Measurements from ENCODE around the gene MAD1L1. TPM values are rescaled to one million over a fixed set of nuclear protein-coding genes. Genes with fewer than 3 reads are reported as not detected.

The MAD1L1 gene
- total and polyA plus RNA-seq, 2 donors (not counting 3 experiments of a cell fraction or from before 2014, with no cell fraction given): 34.1 to 42.3 TPM

GRCh38 chr7:2220954-2221353 lies 11.8 kb downstream of the MAD1L1 start:
- H2AFZ ChIP-seq (ENCODE audit: low read depth, low read length): no peak overlapping the region
- dilution Hi-C loops (cut with MboI; ENCODE audit: extremely low pct_ligation_motif_present, low sequenced_read_pairs): no loop called here
- CTCF ChIA-PET: no interaction called here

More at GRCh38 chr7:2220954-2221353, 11.8 kb downstream of the MAD1L1 start:
- Histone ChIP-seq H4K20me1 (replicated peaks; ENCODE audit: control insufficient read depth, extremely low read depth, insufficient read depth, low read length) (no peaks in the 10 kb centered on the region), H3K9me3 (replicated peaks; ENCODE audit: control insufficient read depth, insufficient read depth, low read length) (no peaks in the 10 kb centered on the region), H3K9ac (replicated peaks; ENCODE audit: extremely low read depth, insufficient read depth, low read length) (no peak overlapping the region), H3K4me3 (replicated peaks in 1 of 3; ENCODE audit: insufficient read depth in 1 of 3, low read depth in 1 of 3, low read length in 3 of 3) (no peak overlapping the region), H3K36me3 (ENCODE audit: control insufficient read depth in 2 of 2, extremely low read depth in 1 of 2, insufficient read depth in 2 of 2, low read length in 2 of 2) (peaks cover 10 to 49% of the 10 kb centered on the region in 2 experiments), H3K4me1 (ENCODE audit: control insufficient read depth, extremely low read depth, insufficient read depth, low read length) (no peaks in the 10 kb centered on the region), H3K79me2 (ENCODE audit: control insufficient read depth, insufficient read depth, low read length) (no peaks in the 10 kb centered on the region), H3K27me3 (ENCODE audit: control insufficient read depth in 2 of 2, insufficient read depth in 2 of 2, low read length in 2 of 2) (no peaks in the 10 kb centered on the region), H3K27ac (ENCODE audit: insufficient read depth, low read depth, low read length) (no peak overlapping the region), H3K9me1 (replicated peaks; ENCODE audit: control insufficient read depth, extremely low read depth, insufficient read depth, low read length) (no peaks in the 10 kb centered on the region), H3K4me2 (ENCODE audit: insufficient read depth, low read length) (no peak overlapping the region)
- TF ChIP-seq POLR2AphosphoS5 (IDR thresholded peaks at IDR 0.05; ENCODE audit: insufficient read depth, low read depth, low read length): no peak
- TF ChIP-seq, protein P1, sequence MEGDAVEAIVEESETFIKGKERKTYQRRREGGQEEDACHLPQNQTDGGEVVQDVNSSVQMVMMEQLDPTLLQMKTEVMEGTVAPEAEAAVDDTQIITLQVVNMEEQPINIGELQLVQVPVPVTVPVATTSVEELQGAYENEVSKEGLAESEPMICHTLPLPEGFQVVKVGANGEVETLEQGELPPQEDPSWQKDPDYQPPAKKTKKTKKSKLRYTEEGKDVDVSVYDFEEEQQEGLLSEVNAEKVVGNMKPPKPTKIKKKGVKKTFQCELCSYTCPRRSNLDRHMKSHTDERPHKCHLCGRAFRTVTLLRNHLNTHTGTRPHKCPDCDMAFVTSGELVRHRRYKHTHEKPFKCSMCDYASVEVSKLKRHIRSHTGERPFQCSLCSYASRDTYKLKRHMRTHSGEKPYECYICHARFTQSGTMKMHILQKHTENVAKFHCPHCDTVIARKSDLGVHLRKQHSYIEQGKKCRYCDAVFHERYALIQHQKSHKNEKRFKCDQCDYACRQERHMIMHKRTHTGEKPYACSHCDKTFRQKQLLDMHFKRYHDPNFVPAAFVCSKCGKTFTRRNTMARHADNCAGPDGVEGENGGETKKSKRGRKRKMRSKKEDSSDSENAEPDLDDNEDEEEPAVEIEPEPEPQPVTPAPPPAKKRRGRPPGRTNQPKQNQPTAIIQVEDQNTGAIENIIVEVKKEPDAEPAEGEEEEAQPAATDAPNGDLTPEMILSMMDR (IDR thresholded peaks at IDR 0.05; ENCODE audit: extremely low read depth in 1 of 2, insufficient read depth in 1 of 2, low read depth in 1 of 2, low read length in 2 of 2): no peak
- no peak for TF ChIP-seq GATA2 (IDR thresholded peaks at IDR 0.05; ENCODE audit: insufficient read depth, insufficient read length, low read depth, low read length)
- TF ChIP-seq MYC (IDR thresholded peaks at IDR 0.05; ENCODE audit: low read depth, low read length): no peak
- no peak for TF ChIP-seq JUN (IDR thresholded peaks at IDR 0.05; ENCODE audit: borderline replicate concordance, insufficient read depth, insufficient read length, low read depth)
- TF ChIP-seq POLR2A (IDR thresholded peaks at IDR 0.05; ENCODE audit: low read depth, low read length): no peak
- TF ChIP-seq, protein P2, sequence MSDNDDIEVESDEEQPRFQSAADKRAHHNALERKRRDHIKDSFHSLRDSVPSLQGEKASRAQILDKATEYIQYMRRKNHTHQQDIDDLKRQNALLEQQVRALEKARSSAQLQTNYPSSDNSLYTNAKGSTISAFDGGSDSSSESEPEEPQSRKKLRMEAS (IDR thresholded peaks at IDR 0.05; ENCODE audit: insufficient read depth, insufficient read length): no peak
- TF ChIP-seq EZH2 (IDR thresholded peaks at IDR 0.05; ENCODE audit: borderline replicate concordance, low read depth, low read length, severe bottlenecking): no peak
- no peak for TF ChIP-seq FOS (IDR thresholded peaks at IDR 0.05; ENCODE audit: borderline replicate concordance, insufficient read depth, low read length)
- BruUV-seq (replicated peaks): no TSS peak
- DNase-seq (ENCODE audit: low read depth, low spot score) (no peak), FAIRE-seq (no peak)
- POLR2A ChIA-PET: no interaction called here
- intact Hi-C loops (cut with micrococcal nuclease): no loop called here
